Duodenal mucosa (tissue), 2 donors: ENCODE results near the gene MLLT3.
A peak's percentile ranks its signal among the peaks of the same experiment; 100 is the strongest.

Source experiments
- H3K27ac ChIP-seq: one replicate; pipeline ENCODE4 v1.7.0; 2013; ENCODE audit warnings: low read depth, low read length
- H3K27me3 ChIP-seq, 2 donors: one replicate each; pipeline ENCODE4 v1.7.0; 2013; ENCODE audit warnings: low read length in 2 of 2, control low read depth in 1 of 2; ENCODE audit not compliant: insufficient read depth in 2 of 2, control insufficient read depth in 1 of 2
- H3K36me3 ChIP-seq, 2 donors: one replicate each; pipeline ENCODE4 v1.7.0; 2013; ENCODE audit warnings: low read length in 2 of 2, control low read depth in 1 of 2; ENCODE audit not compliant: insufficient read depth in 2 of 2, control insufficient read depth in 1 of 2
- H3K4me1 ChIP-seq, 2 donors: one replicate each; pipeline ENCODE4 v1.7.0; 2013; ENCODE audit warnings: low read length in 2 of 2, control low read depth in 1 of 2; ENCODE audit not compliant: insufficient read depth in 2 of 2, control insufficient read depth in 1 of 2
- H3K4me3 ChIP-seq, 2 donors: one replicate each; pipeline ENCODE4 v1.7.0; 2013; ENCODE audit warnings: low read length in 2 of 2, low read depth in 1 of 2
- H3K9ac ChIP-seq, 2 donors: one replicate each; pipeline ENCODE4 v1.7.0; 2013; ENCODE audit warnings: low read length in 2 of 2, low read depth in 1 of 2
- H3K9me3 ChIP-seq, 2 donors: one replicate each; pipeline ENCODE4 v1.7.0; 2013; ENCODE audit warnings: low read length in 2 of 2, control low read depth in 1 of 2; ENCODE audit not compliant: control insufficient read depth in 1 of 2

Gene MLLT3

GRCh38 chr9:20630241-20630943, 8.1 kb upstream of the MLLT3 start:
- no peak overlapping the region for H3K9ac ChIP-seq
- H3K27ac ChIP-seq, result no peak overlapping the region
- no peaks in the 10 kb centered on the region for H3K27me3 ChIP-seq
- H3K36me3 ChIP-seq, result no peaks in the 10 kb centered on the region
- H3K4me1 ChIP-seq, result no peaks in the 10 kb centered on the region
- no peaks in the 10 kb centered on the region for H3K9me3 ChIP-seq
- no peak overlapping the region for H3K4me3 ChIP-seq

GRCh38 chr9:20625003-20625349, 2.7 kb upstream of the MLLT3 start:
- Histone ChIP-seq H3K27ac (no peak overlapping the region), H3K27me3 (no peaks in the 10 kb centered on the region), H3K9ac (no peak overlapping the region), H3K36me3 (no peaks in the 10 kb centered on the region), H3K4me3 (peak overlapping the region; percentile 80 to 93), H3K9me3 (no peaks in the 10 kb centered on the region), H3K4me1 (peaks cover 1 to 23% of the 10 kb centered on the region in 2 donors)

- peak overlapping the region; percentile 80 to 93 for H3K4me3 ChIP-seq
- no peaks in the 10 kb centered on the region for H3K36me3 ChIP-seq
- no peak overlapping the region for H3K27ac ChIP-seq
- H3K4me1 ChIP-seq, result peaks cover 6 to 28% of the 10 kb centered on the region in 2 donors
- H3K27me3 ChIP-seq, result no peaks in the 10 kb centered on the region
- H3K9me3 ChIP-seq, result no peaks in the 10 kb centered on the region
- peak overlapping the region in 1 of 2 donors; percentile 40 for H3K9ac ChIP-seq
Observed at GRCh38 chr9:20624201-20625002, 2.1 kb upstream of the MLLT3 start.

GRCh38 chr9:20623748-20624124, 1.4 kb upstream of the MLLT3 start:
- no peaks in the 10 kb centered on the region for H3K36me3 ChIP-seq
- no peaks in the 10 kb centered on the region for H3K27me3 ChIP-seq
- H3K9me3 ChIP-seq, result no peaks in the 10 kb centered on the region
- H3K4me3 ChIP-seq, result peak overlapping the region; percentile 80 to 93
- H3K9ac ChIP-seq, result peak overlapping the region; percentile 40 to 66
- peaks cover 8 to 29% of the 10 kb centered on the region in 2 donors for H3K4me1 ChIP-seq
- H3K27ac ChIP-seq, result no peak overlapping the region

- no peaks in the 10 kb centered on the region for H3K36me3 ChIP-seq
- H3K4me3 ChIP-seq, result peak overlapping the region; percentile 80 to 93
- no peaks in the 10 kb centered on the region for H3K27me3 ChIP-seq
- peaks cover 14 to 34% of the 10 kb centered on the region in 2 donors for H3K4me1 ChIP-seq
- no peaks in the 10 kb centered on the region for H3K9me3 ChIP-seq
- H3K27ac ChIP-seq, result no peak overlapping the region
- H3K9ac ChIP-seq, result peak overlapping the region; percentile 40 to 66
Observed at GRCh38 chr9:20623021-20623747, 885 bp upstream of the MLLT3 start.

GRCh38 chr9:20621471-20622329, 599 bp downstream of the MLLT3 start:
- no peaks in the 10 kb centered on the region for H3K27me3 ChIP-seq
- H3K9ac ChIP-seq, result peak overlapping the region; percentile 58 to 60
- H3K4me1 ChIP-seq, result peaks cover 23 to 34% of the 10 kb centered on the region in 2 donors
- no peaks in the 10 kb centered on the region for H3K36me3 ChIP-seq
- H3K27ac ChIP-seq, result peak overlapping the region; percentile 79
- H3K9me3 ChIP-seq, result no peaks in the 10 kb centered on the region
- H3K4me3 ChIP-seq, result peak overlapping the region; percentile 80 to 93

GRCh38 chr9:20620650-20621470, 1.4 kb downstream of the MLLT3 start:
- H3K9ac ChIP-seq, result peak overlapping the region; percentile 58 to 60
- H3K27ac ChIP-seq, result no peak overlapping the region
- H3K4me3 ChIP-seq, result peak overlapping the region; percentile 80 to 93
- no peaks in the 10 kb centered on the region for H3K9me3 ChIP-seq
- H3K36me3 ChIP-seq, result no peaks in the 10 kb centered on the region
- H3K27me3 ChIP-seq, result no peaks in the 10 kb centered on the region
- peaks cover 23 to 34% of the 10 kb centered on the region in 2 donors for H3K4me1 ChIP-seq

GRCh38 chr9:20619487-20620200, 2.7 kb downstream of the MLLT3 start:
- Histone ChIP-seq H3K9ac (no peak overlapping the region), H3K4me3 (peak overlapping the region; percentile 80 to 93), H3K9me3 (no peaks in the 10 kb centered on the region), H3K36me3 (no peaks in the 10 kb centered on the region), H3K27ac (no peak overlapping the region), H3K4me1 (peaks cover 23 to 33% of the 10 kb centered on the region in 2 donors), H3K27me3 (no peaks in the 10 kb centered on the region)
